ENCODE results near the gene ATRNL1. TPM values are rescaled to one million over a fixed set of nuclear protein-coding genes. Genes with fewer than 3 reads are reported as not detected.
"Not testable (repeated sequence)": the region's sequence is repeated elsewhere in the genome, so short reads cannot be mapped to it uniquely, and the experiment has no call there.

Gene ATRNL1
- total RNA-seq, 1 donor from 2014 or later, result 0.77 TPM

GRCh38 chr10:115409347-115409746 lies 316.2 kb downstream of the ATRNL1 start:
- no peak for DNase-seq (ENCODE audit: low read depth in 2 of 2)

- DNase-seq (ENCODE audit: low read depth in 2 of 2), result peak; percentile 39 to 54
Measured at GRCh38 chr10:115417585-115418265, 324.6 kb downstream of the ATRNL1 start.

DNA sequence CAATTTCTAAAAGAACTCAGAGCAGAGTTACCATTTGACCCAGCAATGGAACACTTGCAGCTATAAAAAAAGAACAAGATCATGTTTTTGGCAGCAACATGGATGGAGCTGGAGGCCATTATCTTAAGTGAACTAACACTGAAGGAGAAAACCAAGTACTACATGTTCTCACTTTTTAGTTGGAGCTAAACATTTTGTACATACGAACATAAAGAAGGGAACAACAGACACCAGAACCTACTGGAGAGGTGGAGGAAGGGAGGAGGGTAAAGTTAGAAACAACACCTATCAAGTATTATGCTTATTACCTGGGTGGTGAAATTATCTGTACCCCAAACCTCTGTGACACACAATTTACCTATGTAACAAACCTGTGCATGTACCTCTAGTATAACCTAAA lies 329.5 kb downstream of the ATRNL1 start:
- no peak for DNase-seq (ENCODE audit: low read depth in 2 of 2)

- no peak for DNase-seq (ENCODE audit: low read depth in 2 of 2)
Measured at GRCh38 chr10:115427611-115428010, 334.4 kb downstream of the ATRNL1 start.

DNA sequence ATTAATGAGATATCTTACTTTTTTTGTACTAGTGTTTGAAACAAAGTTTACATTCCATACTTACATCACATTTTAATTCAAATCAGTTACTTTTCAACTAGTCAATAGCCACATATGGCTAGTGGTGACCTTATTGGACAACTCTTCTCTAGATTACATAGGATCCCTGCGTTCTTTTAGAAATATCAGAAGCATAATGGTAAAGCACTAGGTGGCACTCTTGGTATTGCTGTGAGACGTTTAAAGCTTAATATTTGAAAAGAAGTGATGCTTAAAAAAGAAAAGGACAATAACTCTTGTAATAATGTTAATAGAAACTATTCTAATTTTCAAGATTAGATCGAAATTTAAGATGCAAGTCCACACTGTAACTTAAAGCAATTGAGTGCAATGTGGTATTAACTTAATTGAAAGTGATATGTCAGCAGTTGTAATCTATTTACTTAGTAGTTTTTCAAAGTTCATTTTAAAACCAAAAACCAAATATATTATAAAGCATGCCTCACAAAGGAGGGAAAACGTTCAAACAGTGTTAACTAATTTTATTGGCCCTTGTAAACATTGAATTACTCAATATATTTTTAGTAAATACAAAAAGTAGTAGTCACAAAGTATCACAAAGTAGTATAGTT lies 339.1 kb downstream of the ATRNL1 start:
- peak in 1 of 2 donors; percentile 13 for DNase-seq (ENCODE audit: low read depth in 2 of 2)

- no peak for DNase-seq (ENCODE audit: low read depth in 2 of 2)
Measured at GRCh38 chr10:115436999-115437398, 343.8 kb downstream of the ATRNL1 start.

GRCh38 chr10:115441907-115442545 lies 348.9 kb downstream of the ATRNL1 start:
- DNase-seq (ENCODE audit: low read depth in 2 of 2), result no peak

- DNase-seq (ENCODE audit: low read depth in 2 of 2), result no peak
Measured at GRCh38 chr10:115456812-115457211, 363.6 kb downstream of the ATRNL1 start.

DNA sequence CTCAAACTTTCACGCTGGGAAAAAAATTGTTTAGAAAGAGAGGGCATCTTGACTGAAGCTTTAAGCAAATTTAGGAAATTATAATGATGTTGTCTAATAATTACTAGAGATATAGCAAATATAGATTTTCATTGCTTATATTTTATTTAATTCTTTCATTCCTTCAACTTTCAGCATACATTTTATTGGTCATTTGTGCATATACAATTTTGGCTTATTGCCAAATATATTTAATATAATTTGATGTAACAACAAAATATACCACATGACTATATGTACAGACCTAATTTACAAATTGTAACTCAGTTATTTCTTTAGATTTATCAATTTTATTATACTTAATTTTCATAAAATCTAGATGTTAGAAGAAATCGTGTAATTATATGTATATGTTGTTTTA lies 390.1 kb downstream of the ATRNL1 start:
- no peak for DNase-seq (ENCODE audit: low read depth in 2 of 2)

DNA sequence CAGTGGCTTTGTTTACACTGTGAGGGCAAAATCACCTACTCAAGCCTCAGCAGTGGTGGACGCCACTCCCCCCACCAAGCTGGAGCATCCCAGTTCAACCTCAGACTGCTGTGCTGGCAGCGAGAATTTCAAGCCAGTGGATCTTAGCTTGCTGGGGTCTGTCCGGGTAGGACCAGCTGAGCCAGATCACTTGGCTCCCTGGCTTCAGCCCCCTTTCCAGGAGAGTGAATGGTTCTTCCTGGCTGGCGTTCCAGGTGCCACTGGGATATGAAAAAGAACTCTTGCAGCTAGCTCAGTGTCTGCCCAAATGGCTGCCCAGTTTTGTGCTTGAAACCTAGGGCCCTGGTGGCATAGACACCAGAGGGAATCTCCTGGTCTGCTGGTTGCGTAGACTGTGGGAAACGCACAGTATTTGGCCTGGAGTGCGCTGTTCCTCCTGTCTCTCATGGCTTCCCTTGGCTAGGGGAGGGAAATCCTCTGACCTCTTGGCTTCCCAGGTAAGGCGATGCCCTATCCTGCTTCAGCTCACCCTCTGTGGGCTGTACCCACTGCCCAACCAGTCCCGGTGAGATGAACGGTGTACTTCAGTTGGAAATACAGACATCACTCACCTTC lies 398.5 kb downstream of the ATRNL1 start:
- DNase-seq (ENCODE audit: low read depth in 2 of 2), result no peak

- DNase-seq (ENCODE audit: low read depth in 2 of 2), result no peak
Measured at GRCh38 chr10:115503546-115503945, 410.4 kb downstream of the ATRNL1 start.

- DNase-seq (ENCODE audit: low read depth in 2 of 2), result no peak
Measured at GRCh38 chr10:115514895-115515294, 421.7 kb downstream of the ATRNL1 start.

- no peak for DNase-seq (ENCODE audit: low read depth in 2 of 2)
Measured at GRCh38 chr10:115525141-115525540, 432.0 kb downstream of the ATRNL1 start.

- DNase-seq (ENCODE audit: low read depth in 2 of 2), result not testable (repeated sequence)
Measured at GRCh38 chr10:115527682-115528081, 434.5 kb downstream of the ATRNL1 start.

GRCh38 chr10:115536401-115536800 lies 443.2 kb downstream of the ATRNL1 start:
- DNase-seq (ENCODE audit: low read depth in 2 of 2), result not testable (repeated sequence)

DNA sequence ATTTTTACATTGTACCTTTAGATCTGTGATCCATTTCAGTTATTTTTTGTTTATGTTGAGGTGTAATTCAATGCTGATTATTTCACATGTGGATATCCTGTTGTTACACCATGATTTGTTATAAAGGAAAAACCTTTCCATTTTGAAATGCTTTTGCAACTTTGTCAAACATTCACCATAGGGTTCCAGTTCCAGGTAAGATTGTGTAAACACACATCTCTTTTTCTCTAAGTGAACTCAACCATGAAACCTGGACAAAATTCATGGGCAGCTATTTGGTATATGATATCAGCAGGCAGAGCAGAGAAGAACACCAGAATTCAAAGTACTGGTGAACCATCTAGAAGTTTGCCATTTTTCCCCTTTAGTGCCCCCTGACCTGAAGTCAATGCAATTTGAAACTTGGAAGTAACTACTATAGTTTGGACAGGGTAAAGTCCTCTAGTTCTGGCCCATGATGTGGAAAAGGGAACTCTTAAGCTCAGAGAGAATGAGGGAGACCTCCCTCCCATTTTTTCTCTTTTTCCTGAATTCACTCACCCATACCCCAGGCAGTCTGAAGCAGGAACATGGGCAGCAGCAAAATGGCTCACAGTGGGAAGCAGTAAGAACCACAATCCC lies 446.1 kb downstream of the ATRNL1 start:
- DNase-seq (ENCODE audit: low read depth in 2 of 2), result no peak

DNA sequence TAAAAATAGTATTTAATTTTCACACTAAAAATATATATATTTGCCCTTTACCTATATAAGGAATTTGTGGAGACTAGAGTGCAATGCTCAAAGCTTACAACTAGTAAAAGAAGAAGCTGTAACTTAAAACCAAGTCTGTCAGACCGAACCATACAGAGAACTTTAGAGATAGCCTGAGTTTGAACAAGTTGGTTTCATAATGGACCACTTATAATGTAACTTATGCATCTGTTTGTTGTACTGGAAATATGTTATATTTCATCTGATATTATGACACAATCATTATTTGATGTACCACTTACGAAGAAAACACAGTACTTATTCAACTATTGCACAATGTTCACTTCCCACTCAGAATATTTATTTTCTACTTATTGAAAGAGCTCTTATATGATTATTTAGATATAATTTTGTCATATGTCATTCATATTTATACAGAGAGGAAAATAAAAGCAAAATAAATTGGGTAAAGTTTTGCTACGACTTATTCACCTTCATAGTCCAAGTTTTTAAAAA lies 462.8 kb downstream of the ATRNL1 start:
- no peak for DNase-seq (ENCODE audit: low read depth in 2 of 2)

- DNase-seq (ENCODE audit: low read depth in 2 of 2), result no peak
Measured at GRCh38 chr10:115558252-115558651, 465.1 kb downstream of the ATRNL1 start.

- DNase-seq (ENCODE audit: low read depth in 2 of 2), result no peak
Measured at GRCh38 chr10:115566867-115567266, 473.7 kb downstream of the ATRNL1 start.

DNA sequence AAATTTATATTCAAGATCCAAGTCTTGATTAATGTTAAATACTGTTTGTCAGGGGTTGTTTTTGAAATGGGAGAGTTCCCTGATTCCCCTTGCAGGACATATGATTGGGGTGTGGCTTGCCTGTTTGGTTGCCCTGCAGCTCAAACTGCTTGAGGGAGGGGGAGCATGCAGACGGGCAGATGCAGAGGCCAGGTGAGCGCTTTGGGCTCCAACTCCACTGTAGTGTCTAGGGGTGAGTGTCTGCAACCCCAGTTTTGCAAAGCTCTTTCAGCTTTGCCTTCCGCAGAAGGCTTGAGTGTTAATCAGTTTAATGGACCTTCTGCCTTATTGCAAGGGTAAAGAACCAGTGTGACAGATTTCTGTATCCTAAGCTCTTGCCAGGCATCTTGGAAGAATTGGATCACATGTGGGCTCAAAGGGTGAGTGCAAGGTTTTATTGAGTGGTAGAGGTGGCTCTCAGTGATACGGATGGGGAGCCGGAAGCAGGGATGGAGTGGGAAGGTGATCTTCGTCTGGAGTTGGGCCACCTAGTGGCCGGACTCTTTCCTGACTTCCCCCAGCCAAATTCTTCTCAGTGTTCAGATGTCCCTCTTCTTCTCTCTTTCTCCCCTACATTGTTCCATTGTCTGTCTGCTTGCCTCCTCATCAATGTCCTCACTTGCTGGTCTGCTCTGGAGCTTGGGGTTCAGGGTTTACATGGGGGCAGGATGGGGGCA lies 479.7 kb downstream of the ATRNL1 start:
- no peak for DNase-seq (ENCODE audit: low read depth in 2 of 2)

GRCh38 chr10:115580239-115580638 lies 487.1 kb downstream of the ATRNL1 start:
- no peak for DNase-seq (ENCODE audit: low read depth in 2 of 2)
